GM10266 (cell line): Measurements from ENCODE around the gene UBQLNL.

Experiments used
- DNase-seq: peaks from one replicate; pipeline ENCODE4 v3.0.0; 2012; ENCODE audit errors: extremely low spot score
- CTCF ChIP-seq: IDR thresholded peaks from 2 replicates; pipeline ENCODE4 v1.5.1; 2012; ENCODE audit warnings: mild to moderate bottlenecking, low read depth; ENCODE audit not compliant: control insufficient read depth, insufficient read depth; ENCODE audit errors: missing control alignments

UBQLNL gene

DNA sequence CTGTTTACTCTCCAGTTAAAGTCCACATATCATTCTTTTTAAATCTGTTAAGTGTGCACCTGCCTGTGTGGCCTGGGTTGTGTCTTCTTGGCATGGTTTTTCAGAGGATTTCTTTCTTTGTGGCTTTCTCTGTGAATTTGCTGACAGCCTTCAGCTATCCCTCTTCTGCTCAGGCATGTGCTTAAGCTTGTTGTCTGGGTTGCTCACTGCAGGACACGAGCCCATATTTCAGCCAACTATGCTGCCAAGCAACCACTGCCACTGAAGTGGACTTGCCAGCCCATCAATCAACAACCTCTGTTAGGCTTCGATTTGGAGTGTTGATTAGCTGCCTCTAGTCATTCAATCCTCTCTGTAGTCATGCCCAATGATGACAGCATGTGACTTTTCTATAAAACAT lies 49.0 kb downstream of the UBQLNL start:
- no peak for TF ChIP-seq CTCF
- no peak for DNase-seq
